ENCODE results near the gene EPG5. TPM values are rescaled to one million over a fixed set of nuclear protein-coding genes. Genes with fewer than 3 reads are reported as not detected.

Gene EPG5
- total RNA-seq, 1 experiment from 2014 or later, result 22.7 TPM

DNA sequence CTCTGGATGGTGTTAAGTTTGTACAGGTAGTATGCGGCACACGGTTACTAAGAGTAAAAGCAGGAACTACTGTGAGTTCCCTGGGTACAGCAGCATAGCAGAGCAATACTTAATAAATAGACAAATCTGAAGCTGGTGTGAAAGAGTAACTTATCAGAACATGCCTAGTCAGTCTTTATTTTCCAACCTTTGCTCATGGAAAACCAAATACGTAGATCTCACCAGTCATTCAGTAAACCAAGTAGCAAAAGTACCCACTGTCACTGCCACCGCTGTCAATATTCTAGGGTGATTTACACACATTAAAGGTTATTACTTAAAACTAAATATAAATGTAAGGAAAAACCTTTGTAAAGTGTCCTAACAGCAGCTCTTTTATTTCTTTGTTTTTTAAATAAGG, 106.6 kb downstream of the EPG5 start (continued):
- TF ChIP-seq ZNF138 (CRISPR knock-in tag; conservative IDR thresholded peaks at IDR 0.05) (no peak), KAT7 (CRISPR knock-in tag; IDR thresholded peaks at IDR 0.05; ENCODE audit: borderline replicate concordance) (no peak)
- TF ChIP-seq, protein P1, sequence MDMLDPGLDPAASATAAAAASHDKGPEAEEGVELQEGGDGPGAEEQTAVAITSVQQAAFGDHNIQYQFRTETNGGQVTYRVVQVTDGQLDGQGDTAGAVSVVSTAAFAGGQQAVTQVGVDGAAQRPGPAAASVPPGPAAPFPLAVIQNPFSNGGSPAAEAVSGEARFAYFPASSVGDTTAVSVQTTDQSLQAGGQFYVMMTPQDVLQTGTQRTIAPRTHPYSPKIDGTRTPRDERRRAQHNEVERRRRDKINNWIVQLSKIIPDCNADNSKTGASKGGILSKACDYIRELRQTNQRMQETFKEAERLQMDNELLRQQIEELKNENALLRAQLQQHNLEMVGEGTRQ (CRISPR knock-in tag; IDR thresholded peaks at IDR 0.05), result no peak

DNA sequence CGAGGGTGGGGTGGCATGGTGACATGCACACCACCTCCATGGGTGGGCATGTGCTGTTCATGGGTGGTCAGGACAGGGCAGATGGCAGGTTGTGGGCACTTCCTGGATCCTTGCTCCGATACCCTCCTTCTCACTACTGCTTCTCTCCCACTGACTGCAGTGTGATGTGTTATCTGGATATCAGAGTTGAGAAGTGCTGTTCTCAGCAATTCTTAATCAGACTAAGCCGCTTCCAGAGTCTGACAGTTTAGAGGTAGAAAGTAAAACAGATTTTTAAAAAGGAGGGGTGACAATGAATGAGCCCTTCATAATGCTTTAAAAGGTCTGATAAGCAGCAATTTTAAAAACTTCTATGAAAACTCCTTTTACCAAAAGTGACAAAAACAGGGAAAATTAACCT, 107.8 kb downstream of the EPG5 start:
- H3K36me3 Mint-ChIP-seq, result peaks cover 53% of the 10 kb centered on the region
- DNase-seq (ENCODE audit: low spot score), result no peak
- no peaks in the 10 kb centered on the region for H3K9me3 Mint-ChIP-seq
- no peak overlapping the region for H3K4me3 Mint-ChIP-seq
- POLR2A ChIA-PET, result no interaction called here
- no peaks in the 10 kb centered on the region for H3K27me3 Mint-ChIP-seq (ENCODE audit: low read depth)
- no peak for TF ChIP-seq JAZF1 (CRISPR knock-in tag; IDR thresholded peaks at IDR 0.05)
- TF ChIP-seq, protein P2, sequence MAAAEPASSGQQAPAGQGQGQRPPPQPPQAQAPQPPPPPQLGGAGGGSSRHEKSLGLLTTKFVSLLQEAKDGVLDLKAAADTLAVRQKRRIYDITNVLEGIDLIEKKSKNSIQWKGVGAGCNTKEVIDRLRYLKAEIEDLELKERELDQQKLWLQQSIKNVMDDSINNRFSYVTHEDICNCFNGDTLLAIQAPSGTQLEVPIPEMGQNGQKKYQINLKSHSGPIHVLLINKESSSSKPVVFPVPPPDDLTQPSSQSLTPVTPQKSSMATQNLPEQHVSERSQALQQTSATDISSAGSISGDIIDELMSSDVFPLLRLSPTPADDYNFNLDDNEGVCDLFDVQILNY (CRISPR knock-in tag; IDR thresholded peaks at IDR 0.05), result no peak
- no peak for TF ChIP-seq GTF2I (CRISPR knock-in tag; conservative IDR thresholded peaks at IDR 0.05)
- ATAC-seq, result no peak
- no peak overlapping the region for H3K27ac Mint-ChIP-seq
- CTCF ChIA-PET, result interaction anchor here (1.8 kb wide), 1 partner anchor 20 kb away, joined by 4 read pairs; no protein-coding TSS in a partner anchor
- 0 out of 2 replicates have a peak, but pooled peaks cover 2% of the 10 kb centered on the region for H3K4me1 Mint-ChIP-seq

DNA sequence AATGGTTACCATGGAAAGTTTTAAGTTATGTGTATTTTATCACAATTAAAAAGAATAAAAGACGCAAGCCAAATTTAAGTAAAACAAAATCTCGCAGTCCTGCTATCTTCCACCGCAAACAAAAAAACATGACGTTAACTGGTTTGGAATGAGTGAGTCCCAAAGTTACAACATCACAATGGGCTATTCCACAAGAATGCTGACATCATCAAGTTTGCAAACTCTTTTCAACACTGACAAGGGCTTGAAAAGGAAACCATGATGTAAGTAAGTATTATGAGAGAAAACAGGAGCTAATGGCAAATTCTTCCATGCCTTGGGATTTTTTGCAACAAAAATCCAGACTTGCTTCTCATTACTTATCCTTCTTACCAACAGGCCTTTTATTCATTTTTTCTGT, 110.6 kb downstream of the EPG5 start:
- DNase-seq (ENCODE audit: low spot score) (no peak), ATAC-seq (no peak)
- H3K4me3 Mint-ChIP-seq, result no peak overlapping the region
- 0 out of 2 replicates have a peak, but pooled peaks cover 5% of the 10 kb centered on the region for H3K4me1 Mint-ChIP-seq
- H3K27me3 Mint-ChIP-seq (ENCODE audit: low read depth), result no peaks in the 10 kb centered on the region
- H3K27ac Mint-ChIP-seq, result no peak overlapping the region
- no peaks in the 10 kb centered on the region for H3K9me3 Mint-ChIP-seq
- CTCF ChIA-PET, result no interaction called here
- POLR2A ChIA-PET, result no interaction called here
- TF ChIP-seq, protein P1 (CRISPR knock-in tag; IDR thresholded peaks at IDR 0.05), result no peak
- TF ChIP-seq, protein P3, sequence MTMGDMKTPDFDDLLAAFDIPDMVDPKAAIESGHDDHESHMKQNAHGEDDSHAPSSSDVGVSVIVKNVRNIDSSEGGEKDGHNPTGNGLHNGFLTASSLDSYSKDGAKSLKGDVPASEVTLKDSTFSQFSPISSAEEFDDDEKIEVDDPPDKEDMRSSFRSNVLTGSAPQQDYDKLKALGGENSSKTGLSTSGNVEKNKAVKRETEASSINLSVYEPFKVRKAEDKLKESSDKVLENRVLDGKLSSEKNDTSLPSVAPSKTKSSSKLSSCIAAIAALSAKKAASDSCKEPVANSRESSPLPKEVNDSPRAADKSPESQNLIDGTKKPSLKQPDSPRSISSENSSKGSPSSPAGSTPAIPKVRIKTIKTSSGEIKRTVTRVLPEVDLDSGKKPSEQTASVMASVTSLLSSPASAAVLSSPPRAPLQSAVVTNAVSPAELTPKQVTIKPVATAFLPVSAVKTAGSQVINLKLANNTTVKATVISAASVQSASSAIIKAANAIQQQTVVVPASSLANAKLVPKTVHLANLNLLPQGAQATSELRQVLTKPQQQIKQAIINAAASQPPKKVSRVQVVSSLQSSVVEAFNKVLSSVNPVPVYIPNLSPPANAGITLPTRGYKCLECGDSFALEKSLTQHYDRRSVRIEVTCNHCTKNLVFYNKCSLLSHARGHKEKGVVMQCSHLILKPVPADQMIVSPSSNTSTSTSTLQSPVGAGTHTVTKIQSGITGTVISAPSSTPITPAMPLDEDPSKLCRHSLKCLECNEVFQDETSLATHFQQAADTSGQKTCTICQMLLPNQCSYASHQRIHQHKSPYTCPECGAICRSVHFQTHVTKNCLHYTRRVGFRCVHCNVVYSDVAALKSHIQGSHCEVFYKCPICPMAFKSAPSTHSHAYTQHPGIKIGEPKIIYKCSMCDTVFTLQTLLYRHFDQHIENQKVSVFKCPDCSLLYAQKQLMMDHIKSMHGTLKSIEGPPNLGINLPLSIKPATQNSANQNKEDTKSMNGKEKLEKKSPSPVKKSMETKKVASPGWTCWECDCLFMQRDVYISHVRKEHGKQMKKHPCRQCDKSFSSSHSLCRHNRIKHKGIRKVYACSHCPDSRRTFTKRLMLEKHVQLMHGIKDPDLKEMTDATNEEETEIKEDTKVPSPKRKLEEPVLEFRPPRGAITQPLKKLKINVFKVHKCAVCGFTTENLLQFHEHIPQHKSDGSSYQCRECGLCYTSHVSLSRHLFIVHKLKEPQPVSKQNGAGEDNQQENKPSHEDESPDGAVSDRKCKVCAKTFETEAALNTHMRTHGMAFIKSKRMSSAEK (CRISPR knock-in tag; IDR thresholded peaks at IDR 0.05; ENCODE audit: borderline replicate concordance), result no peak
- TF ChIP-seq, protein P4, sequence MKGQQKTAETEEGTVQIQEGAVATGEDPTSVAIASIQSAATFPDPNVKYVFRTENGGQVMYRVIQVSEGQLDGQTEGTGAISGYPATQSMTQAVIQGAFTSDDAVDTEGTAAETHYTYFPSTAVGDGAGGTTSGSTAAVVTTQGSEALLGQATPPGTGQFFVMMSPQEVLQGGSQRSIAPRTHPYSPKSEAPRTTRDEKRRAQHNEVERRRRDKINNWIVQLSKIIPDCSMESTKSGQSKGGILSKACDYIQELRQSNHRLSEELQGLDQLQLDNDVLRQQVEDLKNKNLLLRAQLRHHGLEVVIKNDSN (CRISPR knock-in tag; IDR thresholded peaks at IDR 0.05), result no peak
- TF ChIP-seq GABPB1 (CRISPR knock-in tag; IDR thresholded peaks at IDR 0.05) (no peak), SP1 (CRISPR knock-in tag; conservative IDR thresholded peaks at IDR 0.05) (no peak)
- H3K36me3 Mint-ChIP-seq, result peaks cover 39% of the 10 kb centered on the region

DNA sequence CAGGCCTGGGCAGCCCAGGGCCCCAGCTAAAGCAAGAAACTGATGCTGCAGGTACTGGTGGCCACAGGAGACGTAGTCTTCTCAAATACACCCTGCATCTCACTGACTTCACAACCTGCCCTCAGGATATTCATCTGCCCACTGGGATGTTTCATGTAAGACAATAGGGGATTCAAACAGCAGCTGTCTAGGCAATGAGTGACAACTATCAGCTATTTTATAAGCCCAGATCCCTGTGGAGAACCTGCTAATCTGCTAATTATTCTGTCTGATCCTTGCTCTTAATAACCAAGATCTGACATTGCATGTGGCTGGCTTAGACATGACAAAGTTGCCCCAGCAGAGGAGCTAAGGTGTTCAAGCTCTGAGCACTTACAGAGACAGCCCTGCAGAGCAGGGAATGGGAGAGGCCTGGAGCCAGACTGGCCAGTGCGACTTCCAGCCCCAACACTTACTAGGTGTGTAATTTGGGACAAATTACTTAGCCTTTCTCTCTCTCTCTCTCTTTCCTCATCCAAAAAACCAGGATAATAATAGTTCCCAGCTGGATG, 113.0 kb downstream of the EPG5 start:
- no peaks in the 10 kb centered on the region for H3K9me3 Mint-ChIP-seq
- POLR2A ChIA-PET, result no interaction called here
- CTCF ChIA-PET, result interaction anchor here (0.8 to 2.3 kb wide), 4 partner anchors 23 to 1090 kb away, joined by 3 to 11 read pairs (median 3); no protein-coding TSS in a partner anchor
- no peak for DNase-seq (ENCODE audit: low spot score)
- no peak overlapping the region; the same call in 1 of the 2 replicates for H3K27ac Mint-ChIP-seq
- H3K4me1 Mint-ChIP-seq, result 0 out of 2 replicates have a peak, but pooled peaks cover 5% of the 10 kb centered on the region
- ATAC-seq, result peak; percentile 68
- no peak overlapping the region for H3K4me3 Mint-ChIP-seq
- H3K27me3 Mint-ChIP-seq (ENCODE audit: low read depth), result no peaks in the 10 kb centered on the region
- peaks cover 26% of the 10 kb centered on the region for H3K36me3 Mint-ChIP-seq
- TF ChIP-seq NR2C2 (CRISPR knock-in tag; IDR thresholded peaks at IDR 0.05), result no peak
- TF ChIP-seq, protein P5, sequence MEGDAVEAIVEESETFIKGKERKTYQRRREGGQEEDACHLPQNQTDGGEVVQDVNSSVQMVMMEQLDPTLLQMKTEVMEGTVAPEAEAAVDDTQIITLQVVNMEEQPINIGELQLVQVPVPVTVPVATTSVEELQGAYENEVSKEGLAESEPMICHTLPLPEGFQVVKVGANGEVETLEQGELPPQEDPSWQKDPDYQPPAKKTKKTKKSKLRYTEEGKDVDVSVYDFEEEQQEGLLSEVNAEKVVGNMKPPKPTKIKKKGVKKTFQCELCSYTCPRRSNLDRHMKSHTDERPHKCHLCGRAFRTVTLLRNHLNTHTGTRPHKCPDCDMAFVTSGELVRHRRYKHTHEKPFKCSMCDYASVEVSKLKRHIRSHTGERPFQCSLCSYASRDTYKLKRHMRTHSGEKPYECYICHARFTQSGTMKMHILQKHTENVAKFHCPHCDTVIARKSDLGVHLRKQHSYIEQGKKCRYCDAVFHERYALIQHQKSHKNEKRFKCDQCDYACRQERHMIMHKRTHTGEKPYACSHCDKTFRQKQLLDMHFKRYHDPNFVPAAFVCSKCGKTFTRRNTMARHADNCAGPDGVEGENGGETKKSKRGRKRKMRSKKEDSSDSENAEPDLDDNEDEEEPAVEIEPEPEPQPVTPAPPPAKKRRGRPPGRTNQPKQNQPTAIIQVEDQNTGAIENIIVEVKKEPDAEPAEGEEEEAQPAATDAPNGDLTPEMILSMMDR (IDR thresholded peaks at IDR 0.05), result no peak
- no peak for TF ChIP-seq TEAD4 (CRISPR knock-in tag; IDR thresholded peaks at IDR 0.05)
- TF ChIP-seq CREB1 (CRISPR knock-in tag; IDR thresholded peaks at IDR 0.05), result no peak
- no peak for TF ChIP-seq ESRRA (CRISPR knock-in tag; IDR thresholded peaks at IDR 0.05; ENCODE audit: borderline replicate concordance)
- TF ChIP-seq, protein P3 (CRISPR knock-in tag; IDR thresholded peaks at IDR 0.05; ENCODE audit: borderline replicate concordance), result no peak

Measured in WTC11 (cell line).